ENCODE data around the gene ERN1. TPM values are rescaled to one million over a fixed set of nuclear protein-coding genes. Genes with fewer than 3 reads are reported as not detected.
A peak's percentile ranks its signal among the peaks of the same experiment; 100 is the strongest.

ERN1 gene
- total and polyA plus RNA-seq, 2 of the 8 experiments (the other 6 are each of a cell fraction or from before 2014, with no cell fraction given), result 1.8 to 3.9 TPM

DNA sequence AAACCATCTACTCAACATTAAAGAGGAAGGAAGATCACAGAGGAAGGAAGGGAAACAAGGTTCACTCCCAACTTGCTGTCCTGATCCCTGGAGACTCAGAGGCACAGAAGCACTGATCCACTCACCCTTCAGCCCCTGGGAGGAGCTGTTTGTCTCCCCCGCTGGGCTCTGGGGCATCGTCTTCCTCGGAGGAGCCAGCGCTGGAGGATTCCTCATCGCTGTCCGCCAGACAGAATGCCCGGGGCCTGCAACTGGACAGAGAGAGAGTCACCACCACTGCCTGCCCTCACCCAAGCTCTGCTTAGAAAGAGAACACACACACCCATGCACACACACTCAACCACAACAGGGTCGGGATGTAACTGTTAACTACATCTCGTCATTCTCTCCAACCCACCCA, 24.8 kb upstream of the ERN1 start:
- Histone ChIP-seq H4K8ac (ENCODE audit: extremely low read depth, insufficient read depth, low read length) (no peak overlapping the region), H3K9ac (replicated peaks in 1 of 4; ENCODE audit: extremely low read depth in 1 of 4, low read depth in 3 of 4, low read length in 3 of 4) (no peak overlapping the region), H2BK20ac (ENCODE audit: low read length) (no peak overlapping the region), H3K27ac (ENCODE audit: low read depth, low read length) (no peak overlapping the region), H2BK15ac (ENCODE audit: low read length) (0 out of 2 replicates have a peak overlapping the region, but pooled peaks have one; percentile 54), H3K14ac (ENCODE audit: insufficient read length) (no peak overlapping the region), H3K56ac (replicated peaks; ENCODE audit: insufficient read length, low read depth, low read length) (no peak overlapping the region), H3K79me2 (ENCODE audit: control insufficient read depth in 1 of 2, insufficient read depth in 2 of 2, low read length in 2 of 2) (no peaks in the 10 kb centered on the region), H4K91ac (replicated peaks; ENCODE audit: insufficient read length, low read length) (no peak overlapping the region), H2BK120ac (replicated peaks; ENCODE audit: low read depth, low read length) (no peak overlapping the region), H2BK12ac (ENCODE audit: low read depth, low read length) (no peak overlapping the region), H2AK5ac (ENCODE audit: low read depth, low read length) (no peak overlapping the region), H3K4me1 (replicated peaks in 1 of 4; ENCODE audit: control insufficient read depth in 3 of 4, insufficient read depth in 4 of 4, low read length in 3 of 4) (peaks cover 0 to 6% (median 3%) of the 10 kb centered on the region in 4 experiments; a peak in 3 of 7 replicates), H3K18ac (ENCODE audit: extremely low read depth, low read length) (no peak overlapping the region), H3K9me3 (ENCODE audit: insufficient read depth in 2 of 2, low read depth in 1 of 2, low read length in 1 of 2) (no peaks in the 10 kb centered on the region), H3K23me2 (ENCODE audit: low read depth, low read length) (no peaks in the 10 kb centered on the region; the same call in 1 of the 2 replicates), H4K5ac (ENCODE audit: insufficient read length, low read depth, low read length) (no peak overlapping the region), H2AFZ (ENCODE audit: low read length) (no peak overlapping the region), H3K36me3 (ENCODE audit: control insufficient read depth in 2 of 4, insufficient read depth in 4 of 4, low read length in 3 of 4) (peaks cover 0 to 5% (median 1%) of the 10 kb centered on the region in 4 experiments; a peak in 5 of 8 replicates), H4K20me1 (replicated peaks in 1 of 2; ENCODE audit: control insufficient read depth in 1 of 2, insufficient read depth in 2 of 2, low read length in 2 of 2) (no peaks in the 10 kb centered on the region), H3K4me3 (ENCODE audit: extremely low read depth in 1 of 4, insufficient read depth in 2 of 4, low read depth in 3 of 4, low read length in 4 of 4) (no peak overlapping the region), H3K79me1 (ENCODE audit: low read depth, low read length) (no peaks in the 10 kb centered on the region), H3K4me2 (ENCODE audit: insufficient read depth in 1 of 2, low read depth in 2 of 2, low read length in 2 of 2) (no peak overlapping the region), H3K27me3 (replicated peaks in 1 of 4; ENCODE audit: control insufficient read depth in 3 of 4, extremely low read depth in 1 of 4, insufficient read depth in 3 of 4, low read length in 3 of 4) (no peaks in the 10 kb centered on the region), H3K4ac (replicated peaks; ENCODE audit: insufficient read length, low read depth, low read length) (no peak overlapping the region), H2BK5ac (ENCODE audit: low read depth, low read length) (0 out of 2 replicates have a peak overlapping the region, but pooled peaks have one; percentile 3), H3K23ac (ENCODE audit: insufficient read length) (no peak overlapping the region)
- FAIRE-seq, result no peak
- POLR2A ChIA-PET (ENCODE audit: partially characterized antibody), result interaction anchor here (0.9 to 16.8 kb wide), 4 partner anchors 8 to 100 kb away, joined by 3 to 193 read pairs (median 3); no protein-coding TSS in a partner anchor
- 84% methylated on average over 9 of the region's 9 CpGs; no CpG with 5 or more reads in 1 of the 2 experiments for WGBS, 2 experiments (ENCODE audit: extremely low coverage in 1 of 2, insufficient coverage in 1 of 2, insufficient read length in 1 of 2, insufficient replicate concordance in 2 of 2, low coverage in 1 of 2, low lambda C conversion rate in 2 of 2, missing lambda C conversion rate in 1 of 2)
- CTCF ChIA-PET (ENCODE audit: partially characterized antibody), result interaction anchor here (0.6 to 1.5 kb wide), 5 partner anchors 15 to 1434 kb away, joined by 3 to 5 read pairs (median 3); no protein-coding TSS in a partner anchor
- no peak for DNase-seq (ENCODE audit: low read depth in 1 of 2, low spot score in 2 of 2)
- TF ChIP-seq POU5F1 (IDR thresholded peaks at IDR 0.05; ENCODE audit: low read depth, low read length) (no peak), EGR1 (IDR thresholded peaks at IDR 0.05; ENCODE audit: borderline replicate concordance, low read depth, low read length) (no peak), CBX8 (IDR thresholded peaks at IDR 0.05; ENCODE audit: borderline replicate concordance, low read depth, low read length) (no peak), NANOG (IDR thresholded peaks at IDR 0.05; ENCODE audit: insufficient read depth, low read depth, low read length, poor library complexity, severe bottlenecking) (no peak), RFX5 (IDR thresholded peaks at IDR 0.05; ENCODE audit: borderline replicate concordance, low read depth, low read length) (no peak), CTBP2 (IDR thresholded peaks at IDR 0.05; ENCODE audit: borderline replicate concordance, insufficient read depth, insufficient read length, low read length) (no peak), CBX5 (IDR thresholded peaks at IDR 0.05; ENCODE audit: low read depth, low read length) (no peak), MAFK (IDR thresholded peaks at IDR 0.05; ENCODE audit: low read depth, low read length) (no peak), HDAC2 (IDR thresholded peaks at IDR 0.05; ENCODE audit: borderline replicate concordance in 1 of 2, low read depth in 2 of 2, low read length in 2 of 2) (no peak)
- TF ChIP-seq, protein P1, sequence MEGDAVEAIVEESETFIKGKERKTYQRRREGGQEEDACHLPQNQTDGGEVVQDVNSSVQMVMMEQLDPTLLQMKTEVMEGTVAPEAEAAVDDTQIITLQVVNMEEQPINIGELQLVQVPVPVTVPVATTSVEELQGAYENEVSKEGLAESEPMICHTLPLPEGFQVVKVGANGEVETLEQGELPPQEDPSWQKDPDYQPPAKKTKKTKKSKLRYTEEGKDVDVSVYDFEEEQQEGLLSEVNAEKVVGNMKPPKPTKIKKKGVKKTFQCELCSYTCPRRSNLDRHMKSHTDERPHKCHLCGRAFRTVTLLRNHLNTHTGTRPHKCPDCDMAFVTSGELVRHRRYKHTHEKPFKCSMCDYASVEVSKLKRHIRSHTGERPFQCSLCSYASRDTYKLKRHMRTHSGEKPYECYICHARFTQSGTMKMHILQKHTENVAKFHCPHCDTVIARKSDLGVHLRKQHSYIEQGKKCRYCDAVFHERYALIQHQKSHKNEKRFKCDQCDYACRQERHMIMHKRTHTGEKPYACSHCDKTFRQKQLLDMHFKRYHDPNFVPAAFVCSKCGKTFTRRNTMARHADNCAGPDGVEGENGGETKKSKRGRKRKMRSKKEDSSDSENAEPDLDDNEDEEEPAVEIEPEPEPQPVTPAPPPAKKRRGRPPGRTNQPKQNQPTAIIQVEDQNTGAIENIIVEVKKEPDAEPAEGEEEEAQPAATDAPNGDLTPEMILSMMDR (IDR thresholded peaks at IDR 0.05; ENCODE audit: control extremely low read depth in 1 of 3, insufficient read depth in 1 of 3, low read depth in 1 of 3, low read length in 3 of 3), result peak in 2 of 3 experiments; percentile 6 to 16; a peak in 2 of 4 replicates
